C4-2B (cell line): ENCODE data around the gene SNX25.

Experiments
- H3K27ac ChIP-seq: fragments of 450-650 bp; 2 replicates; pipeline ENCODE4 v1.5.1; 2017
- CTCF ChIP-seq: fragments of 450-650 bp; conservative IDR thresholded peaks from 2 replicates; pipeline ENCODE4 v1.5.1; 2017; ENCODE audit warnings: mild to moderate bottlenecking
- ZFX ChIP-seq: fragments of 450-650 bp; IDR thresholded peaks from 2 replicates; pipeline ENCODE4 v1.6.1; 2017

Gene SNX25

GRCh38 chr4:185207466-185207865 is 1.9 kb upstream of the SNX25 start:
- TF ChIP-seq CTCF (no peak), ZFX (no peak)
- no peak overlapping the region for H3K27ac ChIP-seq

GRCh38 chr4:185209852-185210101 is 379 bp downstream of the SNX25 start:
- H3K27ac ChIP-seq = peak overlapping the region; percentile 75
- TF ChIP-seq ZFX (peak; percentile 64; the same call in 1 of the 2 replicates), CTCF (peak; percentile 15; the same call in 1 of the 2 replicates)

GRCh38 chr4:185210102-185210981 is 944 bp downstream of the SNX25 start:
- H3K27ac ChIP-seq = peak overlapping the region; percentile 75
- TF ChIP-seq ZFX = peak; percentile 59
- no peak for TF ChIP-seq CTCF

- H3K27ac ChIP-seq = peak overlapping the region; percentile 75
- no peak for TF ChIP-seq ZFX
- TF ChIP-seq CTCF = no peak
These were observed 1.6 kb downstream of the SNX25 start for GRCh38 chr4:185211035-185211434.

GRCh38 chr4:185211641-185212040 is 2.2 kb downstream of the SNX25 start:
- TF ChIP-seq ZFX (no peak), CTCF (no peak)

GRCh38 chr4:185212581-185212980 is 3.2 kb downstream of the SNX25 start:
- no peak for TF ChIP-seq CTCF
- TF ChIP-seq ZFX = no peak
- H3K27ac ChIP-seq = no peak overlapping the region

More at GRCh38 chr4:185211641-185212040, 2.2 kb downstream of the SNX25 start:
- no peak overlapping the region for H3K27ac ChIP-seq

- TF ChIP-seq ZFX (no peak), CTCF (no peak)
- no peak overlapping the region for H3K27ac ChIP-seq
These were observed 4.5 kb downstream of the SNX25 start for GRCh38 chr4:185213877-185214276.
